Stimulated activated CD8-positive, alpha-beta memory T cell treated with anti-CD3 and anti-CD28 coated beads, Interleukin-4, amount 100 ng/mL, for 48 hours (primary cell): Measurements from ENCODE around the gene ISCA1.

Experiments used
- DNase-seq: peaks from one replicate; pipeline ENCODE4 v3.0.0-alpha.2; 2020

Gene ISCA1

DNA sequence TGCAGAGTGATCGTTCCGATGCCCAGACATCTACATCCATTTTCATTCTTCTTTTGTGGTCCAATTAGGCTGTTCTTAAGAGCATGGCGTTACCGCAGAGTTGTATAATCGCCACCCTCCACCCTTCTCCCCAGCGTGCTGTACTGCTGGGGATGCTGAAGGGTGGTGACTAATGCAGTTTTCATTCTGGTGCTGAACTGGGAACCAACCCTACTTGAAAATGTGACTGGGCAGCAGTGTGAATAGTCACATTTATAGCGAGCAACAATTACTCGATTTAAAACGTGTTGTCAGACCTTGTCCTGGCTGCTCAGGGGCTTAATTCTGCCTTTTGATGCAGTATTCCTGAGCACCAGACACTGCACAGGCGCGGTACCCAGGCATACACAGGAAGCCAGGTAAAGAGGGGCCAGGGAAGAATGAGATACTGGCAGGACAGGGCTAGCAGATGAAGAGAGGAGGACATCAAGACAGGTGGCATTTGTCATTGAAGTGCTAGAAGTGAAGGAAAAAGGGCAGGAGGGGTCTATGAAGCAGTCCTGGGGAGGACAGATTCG is 719 bp upstream of the ISCA1 start:
- no peak for DNase-seq

DNA sequence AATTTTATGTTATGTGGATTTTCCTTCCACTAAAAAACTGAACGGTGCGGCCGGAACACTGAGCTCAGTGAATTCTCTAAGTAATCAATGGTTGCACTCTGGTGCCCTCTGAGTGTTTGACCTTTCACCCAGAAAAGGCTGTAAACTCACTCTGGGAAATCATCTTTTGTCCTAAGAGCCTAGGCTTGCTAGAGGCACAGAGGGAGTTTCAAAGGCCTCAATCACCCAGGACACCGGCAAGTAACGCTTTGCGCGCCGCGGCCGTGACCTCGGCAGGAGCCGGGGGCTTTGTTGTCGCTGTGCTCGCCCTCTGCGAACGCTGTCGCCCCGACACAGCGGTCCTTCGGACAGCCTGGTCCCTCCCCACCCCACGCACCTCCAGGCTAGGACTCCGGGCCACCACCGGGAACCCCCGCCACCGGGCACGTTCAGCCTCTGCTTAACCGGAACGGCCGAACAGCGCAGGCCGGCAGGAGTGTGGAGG is 703 bp downstream of the ISCA1 start:
- DNase-seq: no peak

DNA sequence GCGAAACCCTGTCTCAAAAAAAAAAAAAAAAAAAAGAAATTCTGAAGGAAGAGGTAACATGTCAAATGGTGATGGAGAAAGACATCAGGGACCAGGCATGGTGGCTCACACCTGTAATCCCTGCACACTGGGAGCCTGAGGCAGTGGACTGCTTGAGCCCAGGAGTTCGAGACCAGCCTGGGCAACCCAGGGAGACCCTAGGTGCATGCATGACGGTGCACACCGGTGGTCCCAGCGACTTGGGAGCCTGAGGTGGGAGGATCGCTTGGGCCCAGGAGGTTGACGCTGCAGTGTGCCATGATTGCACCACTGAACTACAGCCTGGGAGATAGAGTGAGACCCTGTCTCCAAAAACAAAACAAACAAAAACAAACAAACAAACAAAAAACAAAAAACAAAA is 1.8 kb downstream of the ISCA1 start:
- DNase-seq: no peak

DNA sequence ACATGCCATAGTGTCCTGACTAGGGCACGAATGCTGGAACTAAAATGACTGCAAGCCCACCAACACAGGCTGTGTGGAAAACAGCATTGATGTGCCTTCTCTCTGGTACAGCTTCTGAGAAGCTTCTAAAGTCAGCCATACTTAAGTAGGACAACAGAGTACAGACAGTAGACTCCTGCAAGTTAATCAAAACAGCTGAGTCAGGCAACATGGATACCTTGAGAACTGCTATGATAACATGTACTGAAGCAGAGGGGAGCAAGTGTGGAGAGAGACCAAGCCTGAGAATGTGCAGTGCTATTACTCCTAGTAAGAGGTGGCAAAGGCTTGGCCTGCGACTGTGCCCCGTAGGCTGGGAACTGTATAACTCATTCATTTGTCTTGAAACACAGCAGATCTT is 2.5 kb downstream of the ISCA1 start:
- DNase-seq: no peak

DNA sequence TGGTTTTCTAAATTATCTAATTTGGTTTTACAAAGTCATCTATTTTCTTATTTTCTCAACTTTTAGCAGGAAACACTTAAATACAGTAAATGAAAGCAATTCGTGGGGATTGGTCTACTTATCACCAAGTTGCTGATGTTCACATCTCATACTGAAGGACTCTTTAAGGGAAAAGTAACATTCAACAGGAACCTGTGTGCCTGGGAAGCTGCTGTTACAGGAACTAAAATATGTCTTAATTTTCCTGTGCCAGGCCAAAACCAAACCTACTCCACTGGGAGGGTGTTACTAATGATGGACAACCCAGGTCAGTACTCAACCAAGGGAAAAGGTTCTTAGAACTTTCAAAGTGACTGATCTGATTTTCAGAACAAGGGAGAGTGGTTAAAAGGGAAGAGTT is 5.3 kb downstream of the ISCA1 start:
- no peak for DNase-seq

DNA sequence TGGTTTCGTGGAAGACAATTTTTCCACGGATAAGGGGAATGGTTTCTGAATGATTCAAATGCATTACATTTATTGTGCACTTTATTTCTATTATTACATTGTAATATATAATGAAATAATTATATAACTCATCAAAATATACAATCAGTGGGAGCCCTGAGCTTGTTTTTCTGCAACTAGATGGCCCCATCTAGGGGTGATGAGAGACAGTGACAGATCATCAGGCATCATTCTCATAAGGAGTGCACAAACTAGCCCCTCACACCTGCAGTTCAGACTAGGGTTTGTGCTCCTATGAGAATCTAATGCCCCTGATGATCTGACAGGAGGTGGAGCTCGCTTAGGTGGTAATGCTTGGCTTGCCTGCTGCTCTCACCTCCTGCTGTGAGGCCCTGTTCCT is 6.4 kb downstream of the ISCA1 start:
- no peak for DNase-seq

DNA sequence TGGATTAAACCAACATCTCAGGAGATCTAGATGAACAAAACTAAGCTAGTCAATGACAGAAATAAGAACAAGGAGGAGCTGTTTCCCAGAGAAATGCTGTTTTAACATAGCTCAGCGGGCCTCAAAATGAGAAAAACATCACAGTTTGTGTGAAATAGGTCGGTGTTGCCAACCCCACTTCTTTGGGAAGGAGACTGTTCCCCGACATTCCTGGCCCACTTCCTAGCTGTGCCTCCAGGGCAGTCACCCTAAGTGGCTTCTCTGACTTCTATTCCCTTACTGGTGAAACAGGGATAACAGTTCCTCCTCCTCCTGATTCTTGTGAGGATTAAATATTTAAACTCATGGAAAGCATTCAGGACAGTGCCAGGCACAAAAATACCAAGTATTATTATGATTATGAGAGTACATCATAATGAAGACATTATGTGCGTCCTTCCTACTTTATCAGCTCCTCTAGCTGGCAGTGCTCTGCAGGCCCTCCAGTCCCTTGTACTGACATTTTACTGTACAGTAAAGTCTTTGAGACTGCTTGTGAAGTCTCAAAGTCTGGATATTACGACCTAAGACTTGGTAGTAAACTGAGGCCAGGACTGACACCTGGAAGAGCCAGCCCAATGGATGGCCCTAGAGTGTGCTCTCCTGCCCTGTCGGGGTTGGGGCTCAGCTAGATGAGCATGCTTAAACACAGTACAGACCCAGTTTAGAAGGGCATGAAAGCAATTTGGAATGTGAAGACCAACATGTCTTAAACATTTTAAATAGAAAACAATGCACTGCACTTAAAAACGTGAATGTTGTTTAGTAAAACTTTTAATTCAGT is 7.3 kb downstream of the ISCA1 start:
- no peak for DNase-seq

DNA sequence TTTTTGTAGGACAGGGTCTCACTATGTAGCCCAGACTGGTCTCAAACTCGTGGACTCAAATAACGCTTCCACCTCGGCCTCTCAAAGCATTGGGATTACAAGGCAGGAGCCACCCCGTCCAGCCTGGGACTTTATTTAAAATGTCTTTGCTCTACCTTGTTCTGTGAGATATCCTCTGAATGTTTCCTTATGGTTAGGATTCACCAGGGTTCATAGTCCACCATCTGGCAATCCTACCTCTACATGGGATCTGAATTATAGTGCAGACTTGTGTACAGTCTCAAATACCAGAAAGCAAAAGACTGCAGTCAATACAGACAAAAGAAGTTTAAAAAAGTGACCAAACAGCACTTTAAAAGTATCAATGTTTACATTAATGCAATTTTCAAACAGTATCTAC is 10.1 kb downstream of the ISCA1 start:
- DNase-seq: no peak

DNA sequence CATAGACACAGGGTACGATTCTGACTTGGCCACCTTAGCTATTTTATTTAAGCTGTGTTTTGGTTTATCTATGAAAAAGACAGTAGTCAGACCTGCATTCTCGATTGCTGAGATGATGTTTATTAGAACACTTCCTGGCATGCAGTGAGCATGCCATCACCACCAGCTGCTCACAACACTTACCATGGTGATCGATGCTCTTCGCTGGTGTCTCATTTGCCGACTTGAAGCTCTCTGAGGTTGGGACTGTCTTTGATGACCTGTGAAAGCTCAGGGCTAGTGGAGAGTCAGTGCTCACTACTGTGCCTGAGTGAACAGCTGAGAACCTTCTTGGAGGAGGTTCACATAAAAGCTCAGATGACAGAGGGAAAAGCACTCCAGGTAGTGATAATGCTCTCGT is 18.5 kb downstream of the ISCA1 start:
- DNase-seq: no peak

DNA sequence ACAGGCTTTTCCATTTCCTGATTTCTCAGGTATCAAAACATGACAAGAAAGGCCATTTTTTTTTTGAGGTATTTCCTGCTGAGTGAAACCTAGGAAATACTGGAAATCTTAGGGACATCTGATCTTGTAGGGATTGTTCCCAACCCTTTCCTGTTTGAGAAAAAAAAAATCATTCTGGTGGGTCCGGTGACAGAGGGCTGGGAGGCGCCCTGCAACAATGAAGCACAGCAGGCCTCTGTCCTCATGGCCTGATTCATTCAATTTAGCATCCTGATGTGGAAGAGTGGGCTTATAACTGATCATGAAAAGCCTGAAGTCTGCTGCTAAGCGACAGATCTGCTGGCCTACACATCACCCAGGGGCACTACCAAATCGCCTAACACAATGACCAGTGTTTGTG is 19.8 kb downstream of the ISCA1 start:
- no peak for DNase-seq

DNA sequence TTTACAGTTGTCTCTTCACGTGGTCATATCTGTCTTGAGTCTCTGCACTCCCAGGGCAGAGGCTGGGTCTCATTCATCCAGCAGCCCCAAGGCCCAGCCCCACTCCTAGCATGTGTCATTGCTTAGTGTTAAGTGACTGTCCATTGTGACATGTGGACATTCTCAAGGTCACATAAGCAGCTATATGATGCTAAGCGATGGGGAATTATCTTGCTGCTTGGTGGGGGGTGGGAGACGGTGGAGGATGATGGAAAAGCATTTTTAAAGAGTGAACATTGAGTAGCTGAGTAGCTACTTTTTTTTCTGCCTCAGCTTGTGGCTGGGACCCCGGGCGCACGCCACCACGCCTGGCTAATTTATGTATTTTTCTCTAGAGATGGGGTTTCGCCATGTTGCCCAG is 22.8 kb downstream of the ISCA1 start, which contains the start of gene C9orf153:
TSS of gene C9orf153 (minus strand) at position 101 of the 400 bp plus-strand sequence. CDS start 30,054 bp downstream, outside the sequence.
- no peak for DNase-seq

DNA sequence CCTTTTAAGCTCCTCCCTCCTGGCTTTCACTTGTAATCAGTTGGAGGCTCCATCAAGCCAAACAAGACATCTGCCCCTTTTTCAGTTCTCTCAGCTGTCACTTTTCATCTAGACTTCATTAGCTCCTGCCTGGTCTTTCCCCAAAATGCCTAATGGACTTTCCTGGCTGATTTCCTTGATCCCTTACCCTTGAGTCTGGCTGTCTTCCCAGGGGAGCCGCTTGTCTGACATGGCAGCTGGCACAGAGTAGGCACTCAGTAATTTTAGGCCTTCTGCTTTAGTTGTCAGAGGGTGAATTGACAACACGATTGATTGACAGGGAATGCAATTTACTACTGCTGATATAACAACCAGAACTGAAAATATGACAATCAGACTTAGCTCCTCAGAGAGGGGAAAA is 24.9 kb downstream of the ISCA1 start:
- no peak for DNase-seq

DNA sequence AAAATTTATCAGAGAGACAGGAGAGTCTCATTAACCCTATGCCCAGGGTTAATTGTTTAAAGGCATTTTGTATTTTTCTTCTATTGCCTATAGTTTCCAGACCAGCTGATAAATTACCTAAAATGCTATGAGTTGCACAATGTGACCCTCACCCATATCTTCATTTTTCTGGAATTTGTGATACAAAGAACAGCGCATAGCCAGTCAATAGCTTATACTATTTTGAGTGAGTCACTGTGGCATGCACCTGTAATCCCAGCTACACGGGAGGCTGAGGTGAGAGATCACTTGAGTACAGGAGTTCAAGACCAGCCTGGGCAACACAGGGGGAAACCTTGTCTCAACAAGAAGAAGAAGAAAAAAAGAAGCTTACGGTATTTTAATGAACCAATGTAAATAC is 25.7 kb downstream of the ISCA1 start:
- no peak for DNase-seq

DNA sequence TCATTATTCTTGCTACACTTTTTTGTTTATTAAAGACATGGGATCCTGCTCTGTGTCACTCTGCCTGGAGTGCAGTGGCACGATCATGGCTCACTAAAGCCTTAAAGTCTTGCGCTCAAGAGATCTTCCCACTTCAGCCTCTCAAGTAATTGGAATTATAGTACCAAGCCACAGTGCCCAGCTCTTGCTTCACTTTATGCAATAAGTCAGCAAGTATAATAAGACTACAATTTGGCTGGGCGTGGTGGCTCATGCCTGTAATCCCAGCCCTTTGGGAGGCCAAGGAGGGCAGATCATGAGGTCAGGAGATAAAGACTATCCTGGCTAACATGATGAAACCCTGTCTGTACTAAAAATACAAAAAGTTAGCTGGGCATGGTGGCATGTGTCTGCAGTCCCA is 28.8 kb downstream of the ISCA1 start:
- DNase-seq: no peak

DNA sequence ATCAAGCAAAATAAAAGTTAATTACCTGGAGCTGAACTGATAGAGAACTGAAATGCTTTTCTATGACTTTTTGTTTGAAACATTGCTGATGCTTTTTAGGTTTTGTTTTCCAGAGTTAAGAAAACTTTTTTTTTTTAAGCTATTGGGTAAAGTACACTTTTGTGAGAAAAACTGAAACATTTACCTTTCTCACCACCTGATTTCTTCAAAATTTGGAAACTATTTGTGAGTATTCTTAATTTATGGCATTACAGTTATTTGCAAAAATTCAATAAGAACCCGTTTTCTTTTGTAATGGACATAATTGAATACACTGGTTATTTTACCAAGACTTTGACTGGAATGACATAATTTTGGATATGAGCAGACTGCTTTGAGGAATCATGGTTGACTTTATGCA is 29.5 kb downstream of the ISCA1 start:
- no peak for DNase-seq

DNA sequence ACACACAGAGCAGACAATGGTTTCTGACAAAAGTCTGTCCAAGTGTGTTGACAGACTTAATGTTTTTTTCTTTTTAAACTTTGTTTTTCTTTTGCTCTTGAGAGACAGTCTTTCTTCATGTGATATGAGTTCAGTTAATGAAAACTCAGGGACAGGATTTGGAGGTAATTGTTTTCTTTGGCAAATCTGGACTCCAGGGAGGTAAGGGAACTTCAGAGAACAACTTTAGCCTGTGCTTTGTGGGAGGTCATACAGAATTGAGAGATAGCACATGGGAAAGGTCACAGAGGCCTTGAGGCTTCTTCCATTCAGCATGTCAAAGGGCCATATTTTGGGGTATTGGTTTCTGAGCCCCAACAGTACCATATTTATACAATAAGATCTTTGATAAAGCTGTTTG is 32.2 kb downstream of the ISCA1 start:
- no peak for DNase-seq

DNA sequence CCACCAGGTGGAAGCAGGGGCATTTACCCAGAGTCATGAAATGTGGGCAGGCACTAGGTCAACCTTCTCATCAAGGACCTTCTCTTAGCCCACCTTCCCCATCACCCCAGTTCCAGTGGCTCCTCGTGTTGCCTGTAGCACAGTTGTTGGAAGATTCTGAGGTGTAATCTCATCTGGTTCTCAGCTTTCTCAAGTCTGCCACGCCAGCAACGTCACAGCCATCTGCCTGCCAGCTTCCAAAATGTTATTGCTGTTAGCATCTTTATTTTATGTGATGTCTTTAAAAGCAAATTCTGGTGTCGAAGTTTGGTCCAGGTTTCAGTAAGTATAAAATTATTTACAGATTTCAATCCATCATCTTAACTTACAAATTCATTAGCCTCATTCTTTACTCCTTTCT is 33.6 kb downstream of the ISCA1 start:
- no peak for DNase-seq

DNA sequence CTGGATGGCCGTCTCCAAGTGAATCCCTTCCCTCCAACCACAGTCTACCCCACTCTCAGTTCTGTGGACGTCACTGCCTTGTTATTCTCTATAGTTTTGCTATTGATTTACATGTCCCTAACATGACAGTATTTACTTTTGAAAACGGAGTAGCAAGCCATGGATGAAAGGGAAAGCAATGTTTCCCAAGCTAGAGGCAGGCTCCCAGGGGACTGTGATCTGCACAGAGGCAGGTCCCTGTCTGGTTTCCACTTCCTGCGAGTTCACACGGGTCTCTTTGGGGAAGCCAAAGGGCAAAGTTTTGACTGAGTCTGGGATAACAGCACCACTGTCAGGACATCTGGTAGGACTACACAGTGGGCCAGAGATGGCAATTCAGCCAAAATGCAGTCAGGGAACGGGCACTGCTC is 35.6 kb downstream of the ISCA1 start:
- DNase-seq: no peak

DNA sequence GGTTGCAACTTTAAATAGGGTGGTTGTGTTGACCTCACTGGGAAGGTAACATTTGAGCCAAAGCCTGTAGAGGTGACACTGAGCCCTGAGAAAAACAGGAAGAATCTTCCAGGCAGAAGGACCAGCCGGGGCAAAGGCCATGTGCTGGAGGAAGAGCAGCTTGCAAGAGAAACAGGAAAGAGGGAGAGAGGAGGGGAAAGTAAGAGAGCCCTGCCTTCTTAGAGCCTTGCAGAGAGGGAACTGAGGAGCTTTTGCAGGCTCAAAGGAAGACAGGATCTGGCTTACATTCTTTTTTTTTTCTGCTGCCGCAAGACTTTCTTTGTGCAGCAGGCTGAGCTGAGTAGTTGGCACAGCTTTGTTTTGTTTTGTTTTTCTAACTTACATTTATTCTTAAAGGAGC is 40.3 kb downstream of the ISCA1 start:
- no peak for DNase-seq

DNA sequence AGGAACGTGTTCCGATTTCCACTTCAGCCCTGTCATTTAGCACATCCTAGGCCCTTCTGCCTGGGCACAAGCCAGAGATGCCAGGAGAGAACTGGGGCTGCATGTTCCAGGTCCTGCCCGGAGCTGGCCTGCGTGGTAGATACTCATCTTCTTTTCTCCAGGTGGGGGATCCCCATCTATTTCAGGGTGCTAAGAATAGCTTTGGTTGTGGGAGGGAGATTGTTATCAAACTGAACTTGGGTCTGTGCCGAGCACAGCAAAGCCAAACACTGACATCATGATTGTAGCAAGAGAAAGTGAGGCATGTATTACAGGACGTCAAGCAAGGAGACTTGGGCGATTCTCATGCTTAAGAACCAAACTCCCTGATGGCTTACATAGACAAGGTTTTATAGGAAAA is 41.1 kb downstream of the ISCA1 start:
- peak; percentile 37 for DNase-seq

DNA sequence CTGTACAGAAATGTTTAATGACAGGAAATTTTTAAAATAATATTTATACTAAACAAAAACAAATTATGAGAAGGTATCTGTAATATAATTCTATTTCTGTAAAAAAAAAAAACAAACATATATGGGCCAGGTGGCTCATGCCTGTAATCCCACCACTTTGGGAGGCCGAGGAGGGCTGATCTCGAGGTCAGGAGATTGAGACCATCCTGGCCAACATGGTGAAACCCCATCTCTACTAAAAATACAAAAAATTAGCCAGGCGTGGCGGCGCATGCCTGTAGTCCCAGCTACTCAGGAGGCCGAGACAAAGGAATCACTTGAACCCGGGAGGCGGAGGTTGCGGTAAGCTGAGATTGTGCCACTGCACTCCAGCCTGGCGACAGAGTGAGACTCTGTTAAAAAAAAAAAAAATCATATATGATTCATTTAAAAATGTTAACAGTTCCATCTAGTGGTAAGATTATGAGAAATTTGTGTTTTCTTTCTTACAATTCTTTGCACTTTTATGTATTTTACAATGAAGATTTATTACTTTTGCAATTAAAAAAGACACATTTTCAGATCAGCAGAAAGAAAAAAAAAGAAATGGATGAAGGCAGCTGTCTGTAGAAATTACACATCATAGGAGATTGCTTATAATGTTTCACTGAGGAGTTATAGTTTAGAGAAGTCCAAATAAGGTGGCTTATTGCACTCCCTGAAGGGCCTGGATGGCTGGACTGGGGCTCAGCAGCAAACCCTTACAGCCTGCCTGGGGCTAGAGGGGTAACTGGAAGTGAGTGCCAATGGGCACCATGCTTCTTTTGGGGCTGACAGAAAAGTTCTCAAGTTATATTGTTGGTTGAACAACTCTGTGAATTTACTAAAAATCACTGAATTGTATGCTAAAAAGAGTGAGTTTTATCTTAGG is 43.2 kb downstream of the ISCA1 start:
- no peak for DNase-seq

DNA sequence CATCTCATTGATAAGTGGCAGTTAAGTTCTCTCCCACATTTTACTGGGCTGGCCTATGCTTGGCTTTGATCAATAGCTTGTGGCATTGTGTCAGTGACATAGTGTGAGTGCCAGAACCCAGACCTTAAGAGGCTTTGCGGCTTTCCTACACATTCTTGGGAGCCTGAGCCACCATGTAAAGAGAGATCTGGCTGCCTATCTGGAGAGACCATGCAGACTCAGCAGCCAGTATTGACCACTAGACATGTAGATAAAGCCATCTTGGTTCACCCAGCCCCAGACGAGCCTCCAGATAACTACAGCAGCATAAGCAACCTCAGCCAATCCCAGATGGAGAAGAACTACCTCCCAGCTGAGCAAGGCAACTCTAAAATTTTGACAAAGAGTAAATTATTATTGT is 51.5 kb downstream of the ISCA1 start:
- DNase-seq: no peak

DNA sequence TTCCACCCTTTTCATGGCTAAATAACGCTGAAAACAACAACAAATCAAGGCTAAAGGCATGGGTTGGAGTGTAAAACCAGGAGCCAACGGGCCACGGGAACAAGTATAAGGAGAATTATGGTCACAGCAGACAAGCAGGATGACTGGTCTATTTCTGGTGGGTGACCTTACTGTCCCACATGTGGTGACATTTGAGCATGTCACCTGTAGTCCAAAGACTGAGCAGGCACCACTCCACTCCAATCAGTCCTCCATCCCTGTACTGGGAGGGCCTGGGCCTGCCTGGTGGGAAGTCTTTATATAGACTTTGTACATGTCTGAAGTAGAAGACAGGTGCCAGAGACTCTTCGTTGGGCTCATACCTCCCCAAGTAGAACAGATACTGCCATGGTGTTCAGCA is 59.7 kb downstream of the ISCA1 start:
- no peak for DNase-seq

DNA sequence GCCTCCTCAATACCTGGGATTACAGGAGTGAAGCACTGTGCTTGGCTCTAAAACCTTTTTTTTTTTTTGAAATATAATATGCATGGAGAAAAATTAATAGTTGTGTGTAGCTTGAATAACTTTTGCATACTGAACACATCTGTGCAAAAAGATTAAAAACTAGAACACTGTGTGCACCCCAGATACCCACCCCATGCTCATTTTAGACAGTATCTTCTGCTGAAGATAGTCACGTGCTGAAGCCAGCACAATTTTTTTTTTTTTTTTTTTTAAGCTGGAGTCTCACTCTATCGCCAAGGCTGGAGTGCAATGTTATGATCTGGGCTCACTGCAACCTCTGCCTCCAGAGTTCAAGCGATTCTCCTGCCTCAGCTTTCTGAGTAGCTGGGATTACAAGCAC is 62.7 kb downstream of the ISCA1 start:
- no peak for DNase-seq
